Liver (tissue), 9 donors: ENCODE measurements around the gene SMARCB1. TPM values are rescaled to one million over a fixed set of nuclear protein-coding genes. Genes with fewer than 3 reads are reported as not detected.

Experiments
- DNase-seq: peaks from one replicate; pipeline ENCODE4 v3.0.0-alpha.2; 2017; ENCODE audit warnings: low spot score
- H3K27ac ChIP-seq, 2 donors: one replicate each; pipeline ENCODE4 v1.7.0; 2013; ENCODE audit warnings: inconsistent platforms in 2 of 2, low read length in 2 of 2, control low read depth in 1 of 2, low read depth in 1 of 2, mild to moderate bottlenecking in 1 of 2
- H3K27me3 ChIP-seq, 4 donors: one replicate each; pipeline versions ENCODE4 v1.6.1 to v1.7.0; 2013; ENCODE audit warnings: low read length in 3 of 4, inconsistent platforms in 1 of 4, mild to moderate bottlenecking in 1 of 4, moderate library complexity in 1 of 4; ENCODE audit not compliant: control insufficient read depth in 4 of 4, insufficient read depth in 4 of 4
- H3K36me3 ChIP-seq, 4 donors: one replicate each; pipeline versions ENCODE4 v1.6.1 to v1.7.0; 2013; ENCODE audit warnings: low read length in 3 of 4, mild to moderate bottlenecking in 3 of 4, low read depth in 1 of 4, moderate library complexity in 1 of 4; ENCODE audit not compliant: control insufficient read depth in 4 of 4, insufficient read depth in 3 of 4
- H3K4me1 ChIP-seq, 4 donors: one replicate each; pipeline versions ENCODE4 v1.6.1 to v1.7.0; 2013; ENCODE audit warnings: low read length in 3 of 4, mild to moderate bottlenecking in 3 of 4, moderate library complexity in 1 of 4; ENCODE audit not compliant: control insufficient read depth in 4 of 4, insufficient read depth in 4 of 4
- H3K4me3 ChIP-seq, 3 donors: one replicate each; pipeline versions ENCODE4 v1.6.1 to v1.7.0; 2013; ENCODE audit warnings: low read length in 3 of 3, control low read depth in 1 of 3, low read depth in 1 of 3, mild to moderate bottlenecking in 1 of 3
- H3K9ac ChIP-seq, 2 donors: one replicate each; pipeline ENCODE4 v1.7.0; 2013; ENCODE audit warnings: low read length in 2 of 2, mild to moderate bottlenecking in 2 of 2, moderate library complexity in 2 of 2, control low read depth in 1 of 2, low read depth in 1 of 2
- H3K9me3 ChIP-seq, 4 donors: one replicate each; pipeline versions ENCODE4 v1.6.1 to v1.7.0; 2013; ENCODE audit warnings: low read length in 3 of 4; ENCODE audit not compliant: control insufficient read depth in 4 of 4
- EGR1 ChIP-seq, 2 donors: IDR thresholded peaks; 2 replicates each; pipeline ENCODE4 v1.6.1; 2016 to 2018; ENCODE audit warnings: antibody characterized with exemption in 2 of 2, low read depth in 2 of 2
- FOXA1 ChIP-seq: IDR thresholded peaks from 2 replicates; pipeline ENCODE4 v1.6.1; 2016; ENCODE audit warnings: antibody characterized with exemption
- FOXA2 ChIP-seq: IDR thresholded peaks from 2 replicates; pipeline ENCODE4 v1.6.1; 2016; ENCODE audit warnings: antibody characterized with exemption
- GABPA ChIP-seq, 2 donors: IDR thresholded peaks in 1 of 2; conservative IDR thresholded peaks in 1 of 2; 2 replicates each; pipeline ENCODE4 v1.6.1; 2016; ENCODE audit warnings: antibody characterized with exemption in 2 of 2, mild to moderate bottlenecking in 1 of 2, moderate library complexity in 1 of 2
- HNF4A ChIP-seq, 2 donors: conservative IDR thresholded peaks; 2 replicates each; pipeline ENCODE4 v1.6.1; 2016; ENCODE audit warnings: antibody characterized with exemption in 2 of 2, mild to moderate bottlenecking in 2 of 2
- HNF4G ChIP-seq: IDR thresholded peaks from 2 replicates; pipeline ENCODE4 v1.6.1; 2016; ENCODE audit warnings: antibody characterized with exemption
- JUND ChIP-seq, 2 donors: IDR thresholded peaks; 2 replicates each; pipeline ENCODE4 v1.6.1; 2016; ENCODE audit warnings: antibody characterized with exemption in 2 of 2
- NR2F2 ChIP-seq: IDR thresholded peaks from 2 replicates; pipeline ENCODE4 v1.6.1; 2016; ENCODE audit warnings: antibody characterized with exemption
- RAD21 ChIP-seq, 2 donors: IDR thresholded peaks; 2 replicates each; pipeline ENCODE4 v1.6.1; 2016; ENCODE audit warnings: antibody characterized with exemption in 2 of 2, mild to moderate bottlenecking in 2 of 2
- RXRA ChIP-seq, 2 donors: IDR thresholded peaks; 2 replicates each; pipeline ENCODE4 v1.6.1; 2017 to 2018; ENCODE audit warnings: antibody characterized with exemption in 2 of 2, mild to moderate bottlenecking in 1 of 2
- SP1 ChIP-seq: IDR thresholded peaks from 2 replicates; pipeline ENCODE4 v1.6.1; 2018; ENCODE audit warnings: antibody characterized with exemption, mild to moderate bottlenecking
- TAF1 ChIP-seq: conservative IDR thresholded peaks from 2 replicates; pipeline ENCODE4 v1.6.1; 2016; ENCODE audit warnings: antibody characterized with exemption, mild to moderate bottlenecking
- YY1 ChIP-seq: IDR thresholded peaks from 2 replicates; pipeline ENCODE4 v1.6.1; 2016; ENCODE audit warnings: antibody characterized with exemption, mild to moderate bottlenecking
- WGBS: extraction: QIAGEN DNeasy Blood & Tissue Kit; methylation state at CpG from one replicate; pipeline ENCODE4 v1.1.7; 2013; 5-methylcytosine and 5-hydroxymethylcytosine counted together
- polyA plus RNA-seq, 2 donors: library from polyadenylated mRNA; stranded (reverse) in 1 of 2; unstranded in 1 of 2; fragments of 200-250 nt in 1 of 2; fragments of >200 nt in 1 of 2; fragmentation: Nextera tagmentation in 1 of 2; extraction: Ambion mirVana in 1 of 2; gene quantifications; one replicate each; pipeline versions ENCODE4 v1.2.1 to v1.2.3, GENCODE V29; 2013 to 2015
- total RNA-seq, 2 donors: library from RNA; depleted of rRNA; stranded (reverse); fragments of >200 nt; gene quantifications; one replicate each; pipeline ENCODE4 v1.2.3, GENCODE V29; 2014
- TF ChIP-seq, protein P1 (sequence below): IDR thresholded peaks from 2 replicates; pipeline ENCODE4 v1.6.1; 2016; ENCODE audit warnings: antibody characterized with exemption
- TF ChIP-seq, protein P2 (sequence below): IDR thresholded peaks from 2 replicates; pipeline ENCODE4 v1.6.1; 2016; ENCODE audit warnings: antibody characterized with exemption
- TF ChIP-seq, protein P3 (sequence below): IDR thresholded peaks from 2 replicates; pipeline ENCODE4 v1.6.1; 2016; ENCODE audit warnings: antibody characterized with exemption, mild to moderate bottlenecking
- TF ChIP-seq, protein P4 (sequence below): IDR thresholded peaks from 2 replicates; pipeline ENCODE4 v1.6.1; 2016; ENCODE audit warnings: antibody characterized with exemption
- TF ChIP-seq, protein P5 (sequence below): fragments of 150-350 bp; IDR thresholded peaks from 2 replicates; pipeline ENCODE4 v1.5.1; 2017; ENCODE audit warnings: improper control_type of control experiment, low read depth, low read length; ENCODE audit not compliant: missing input control
- donor health status: healthy.
- donor health status: healthy.
- donor health status: healthy.
- donor health status: healthy.
- donor health status: healthy.

Gene SMARCB1
- total and polyA plus RNA-seq, 4 donors = 15.1 to 22.5 (median 19.1) TPM

DNA sequence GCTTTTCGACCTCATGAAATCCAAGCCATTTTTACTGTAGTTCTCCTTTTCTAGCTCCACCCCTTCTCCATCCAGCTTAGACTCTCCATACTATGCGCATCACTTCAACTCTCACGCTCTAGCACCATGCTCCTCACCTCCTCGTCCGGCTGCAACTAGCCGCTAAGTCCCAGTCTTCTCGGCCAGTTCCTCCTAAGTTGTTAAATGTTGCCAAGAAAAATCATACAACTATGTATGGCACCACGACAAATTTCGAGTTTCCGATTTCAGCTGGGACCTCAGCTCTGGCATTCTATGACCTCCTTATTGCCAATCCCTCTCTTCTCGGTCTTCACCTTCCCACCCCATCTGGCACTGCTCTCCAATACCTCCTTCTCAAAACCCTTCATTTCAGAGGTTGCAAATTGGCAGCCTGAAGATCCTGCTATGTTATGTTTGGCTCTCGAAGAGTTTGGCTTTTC is 36.9 kb upstream of the SMARCB1 start:
- Histone ChIP-seq H3K9me3 (no peaks in the 10 kb centered on the region), H3K36me3 (peaks cover 0 to under 1% (median under 1%) of the 10 kb centered on the region in 4 donors), H3K27ac (no peak overlapping the region), H3K9ac (no peak overlapping the region), H3K27me3 (no peaks in the 10 kb centered on the region), H3K4me3 (no peak overlapping the region), H3K4me1 (peaks cover 0 to 10% (median 2%) of the 10 kb centered on the region in 4 donors)
- no peak for TF ChIP-seq NR2F2
- TF ChIP-seq, protein P1, sequence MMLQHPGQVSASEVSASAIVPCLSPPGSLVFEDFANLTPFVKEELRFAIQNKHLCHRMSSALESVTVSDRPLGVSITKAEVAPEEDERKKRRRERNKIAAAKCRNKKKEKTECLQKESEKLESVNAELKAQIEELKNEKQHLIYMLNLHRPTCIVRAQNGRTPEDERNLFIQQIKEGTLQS = no peak
- TF ChIP-seq RXRA (IDR thresholded peaks at IDR 0.05) = no peak
- no peak for TF ChIP-seq YY1
- TF ChIP-seq, protein P2, sequence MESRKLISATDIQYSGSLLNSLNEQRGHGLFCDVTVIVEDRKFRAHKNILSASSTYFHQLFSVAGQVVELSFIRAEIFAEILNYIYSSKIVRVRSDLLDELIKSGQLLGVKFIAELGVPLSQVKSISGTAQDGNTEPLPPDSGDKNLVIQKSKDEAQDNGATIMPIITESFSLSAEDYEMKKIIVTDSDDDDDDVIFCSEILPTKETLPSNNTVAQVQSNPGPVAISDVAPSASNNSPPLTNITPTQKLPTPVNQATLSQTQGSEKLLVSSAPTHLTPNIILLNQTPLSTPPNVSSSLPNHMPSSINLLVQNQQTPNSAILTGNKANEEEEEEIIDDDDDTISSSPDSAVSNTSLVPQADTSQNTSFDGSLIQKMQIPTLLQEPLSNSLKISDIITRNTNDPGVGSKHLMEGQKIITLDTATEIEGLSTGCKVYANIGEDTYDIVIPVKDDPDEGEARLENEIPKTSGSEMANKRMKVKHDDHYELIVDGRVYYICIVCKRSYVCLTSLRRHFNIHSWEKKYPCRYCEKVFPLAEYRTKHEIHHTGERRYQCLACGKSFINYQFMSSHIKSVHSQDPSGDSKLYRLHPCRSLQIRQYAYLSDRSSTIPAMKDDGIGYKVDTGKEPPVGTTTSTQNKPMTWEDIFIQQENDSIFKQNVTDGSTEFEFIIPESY = no peak
- TF ChIP-seq HNF4A (conservative IDR thresholded peaks at IDR 0.05) = no peak
- no peak for TF ChIP-seq FOXA1
- no peak for TF ChIP-seq EGR1 (IDR thresholded peaks at IDR 0.05; ENCODE audit: low read depth in 2 of 2)
- TF ChIP-seq JUND (IDR thresholded peaks at IDR 0.05) = no peak
- no peak for TF ChIP-seq SP1
- TF ChIP-seq RAD21 (IDR thresholded peaks at IDR 0.05) = no peak
- no peak for TF ChIP-seq TAF1
- TF ChIP-seq, protein P3, sequence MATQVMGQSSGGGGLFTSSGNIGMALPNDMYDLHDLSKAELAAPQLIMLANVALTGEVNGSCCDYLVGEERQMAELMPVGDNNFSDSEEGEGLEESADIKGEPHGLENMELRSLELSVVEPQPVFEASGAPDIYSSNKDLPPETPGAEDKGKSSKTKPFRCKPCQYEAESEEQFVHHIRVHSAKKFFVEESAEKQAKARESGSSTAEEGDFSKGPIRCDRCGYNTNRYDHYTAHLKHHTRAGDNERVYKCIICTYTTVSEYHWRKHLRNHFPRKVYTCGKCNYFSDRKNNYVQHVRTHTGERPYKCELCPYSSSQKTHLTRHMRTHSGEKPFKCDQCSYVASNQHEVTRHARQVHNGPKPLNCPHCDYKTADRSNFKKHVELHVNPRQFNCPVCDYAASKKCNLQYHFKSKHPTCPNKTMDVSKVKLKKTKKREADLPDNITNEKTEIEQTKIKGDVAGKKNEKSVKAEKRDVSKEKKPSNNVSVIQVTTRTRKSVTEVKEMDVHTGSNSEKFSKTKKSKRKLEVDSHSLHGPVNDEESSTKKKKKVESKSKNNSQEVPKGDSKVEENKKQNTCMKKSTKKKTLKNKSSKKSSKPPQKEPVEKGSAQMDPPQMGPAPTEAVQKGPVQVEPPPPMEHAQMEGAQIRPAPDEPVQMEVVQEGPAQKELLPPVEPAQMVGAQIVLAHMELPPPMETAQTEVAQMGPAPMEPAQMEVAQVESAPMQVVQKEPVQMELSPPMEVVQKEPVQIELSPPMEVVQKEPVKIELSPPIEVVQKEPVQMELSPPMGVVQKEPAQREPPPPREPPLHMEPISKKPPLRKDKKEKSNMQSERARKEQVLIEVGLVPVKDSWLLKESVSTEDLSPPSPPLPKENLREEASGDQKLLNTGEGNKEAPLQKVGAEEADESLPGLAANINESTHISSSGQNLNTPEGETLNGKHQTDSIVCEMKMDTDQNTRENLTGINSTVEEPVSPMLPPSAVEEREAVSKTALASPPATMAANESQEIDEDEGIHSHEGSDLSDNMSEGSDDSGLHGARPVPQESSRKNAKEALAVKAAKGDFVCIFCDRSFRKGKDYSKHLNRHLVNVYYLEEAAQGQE = no peak
- TF ChIP-seq FOXA2 = no peak
- TF ChIP-seq, protein P4, sequence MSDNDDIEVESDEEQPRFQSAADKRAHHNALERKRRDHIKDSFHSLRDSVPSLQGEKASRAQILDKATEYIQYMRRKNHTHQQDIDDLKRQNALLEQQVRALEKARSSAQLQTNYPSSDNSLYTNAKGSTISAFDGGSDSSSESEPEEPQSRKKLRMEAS = no peak
- TF ChIP-seq GABPA (IDR thresholded peaks at IDR 0.05 in 1 of 2, conservative IDR thresholded peaks at IDR 0.05 in 1 of 2) = no peak
- TF ChIP-seq, protein P5, sequence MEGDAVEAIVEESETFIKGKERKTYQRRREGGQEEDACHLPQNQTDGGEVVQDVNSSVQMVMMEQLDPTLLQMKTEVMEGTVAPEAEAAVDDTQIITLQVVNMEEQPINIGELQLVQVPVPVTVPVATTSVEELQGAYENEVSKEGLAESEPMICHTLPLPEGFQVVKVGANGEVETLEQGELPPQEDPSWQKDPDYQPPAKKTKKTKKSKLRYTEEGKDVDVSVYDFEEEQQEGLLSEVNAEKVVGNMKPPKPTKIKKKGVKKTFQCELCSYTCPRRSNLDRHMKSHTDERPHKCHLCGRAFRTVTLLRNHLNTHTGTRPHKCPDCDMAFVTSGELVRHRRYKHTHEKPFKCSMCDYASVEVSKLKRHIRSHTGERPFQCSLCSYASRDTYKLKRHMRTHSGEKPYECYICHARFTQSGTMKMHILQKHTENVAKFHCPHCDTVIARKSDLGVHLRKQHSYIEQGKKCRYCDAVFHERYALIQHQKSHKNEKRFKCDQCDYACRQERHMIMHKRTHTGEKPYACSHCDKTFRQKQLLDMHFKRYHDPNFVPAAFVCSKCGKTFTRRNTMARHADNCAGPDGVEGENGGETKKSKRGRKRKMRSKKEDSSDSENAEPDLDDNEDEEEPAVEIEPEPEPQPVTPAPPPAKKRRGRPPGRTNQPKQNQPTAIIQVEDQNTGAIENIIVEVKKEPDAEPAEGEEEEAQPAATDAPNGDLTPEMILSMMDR = no peak
- TF ChIP-seq HNF4G = no peak
- DNase-seq = no peak
- WGBS = 85% methylated on average over 12 of the region's 12 CpGs
